H9 (cell line): ENCODE results near the gene DHRS13. TPM values are rescaled to one million over a fixed set of nuclear protein-coding genes. Genes with fewer than 3 reads are reported as not detected.

Experiments
- DNase-seq: peaks from one replicate; pipeline ENCODE4 v3.0.0-alpha.2; 2017
- H2AFZ ChIP-seq: one replicate; pipeline ENCODE4 v1.6.1; 2013; ENCODE audit warnings: mild to moderate bottlenecking, low read length, control low read depth, moderate library complexity
- H2AK5ac ChIP-seq: 2 replicates; pipeline ENCODE4 v1.6.1; 2013; ENCODE audit warnings: low read length, control low read depth, mixed read lengths; ENCODE audit not compliant: insufficient read length
- H2BK120ac ChIP-seq: one replicate; pipeline ENCODE4 v1.6.1; 2013; ENCODE audit warnings: low read depth, mild to moderate bottlenecking, low read length, control low read depth, inconsistent platforms; ENCODE audit not compliant: poor library complexity, severe bottlenecking
- H2BK12ac ChIP-seq: 2 replicates; pipeline ENCODE4 v1.6.1; 2013; ENCODE audit warnings: low read length, control low read depth, mixed read lengths, low read depth; ENCODE audit not compliant: insufficient read length
- H2BK15ac ChIP-seq: 2 replicates; pipeline ENCODE4 v1.6.1; 2013; ENCODE audit warnings: low read depth, low read length, control low read depth
- H2BK20ac ChIP-seq: one replicate; pipeline ENCODE4 v1.6.1; 2013; ENCODE audit warnings: low read depth, mild to moderate bottlenecking, low read length, control low read depth, inconsistent platforms; ENCODE audit not compliant: poor library complexity, severe bottlenecking
- H2BK5ac ChIP-seq: 2 replicates; pipeline ENCODE4 v1.6.1; 2013; ENCODE audit warnings: low read length, control low read depth, mixed read lengths; ENCODE audit not compliant: insufficient read length
- H3K14ac ChIP-seq: 2 replicates; pipeline ENCODE4 v1.6.1; 2013; ENCODE audit warnings: low read length, control low read depth; ENCODE audit not compliant: insufficient read depth
- H3K18ac ChIP-seq: 2 replicates; pipeline ENCODE4 v1.6.1; 2013; ENCODE audit warnings: low read depth, mild to moderate bottlenecking, mixed read lengths, low read length, control low read depth; ENCODE audit not compliant: insufficient read length
- H3K23ac ChIP-seq: 2 replicates; pipeline ENCODE4 v1.6.1; 2013; ENCODE audit warnings: low read length, control low read depth, mixed read lengths, low read depth; ENCODE audit not compliant: insufficient read length
- H3K23me2 ChIP-seq: 2 replicates; pipeline ENCODE4 v1.6.1; 2013; ENCODE audit warnings: low read depth, mild to moderate bottlenecking, mixed read lengths, low read length, control low read depth; ENCODE audit not compliant: insufficient read length, poor library complexity, severe bottlenecking
- H3K27ac ChIP-seq: 2 replicates; pipeline ENCODE4 v1.5.1; 2013; ENCODE audit warnings: low read length, control low read depth, mixed read lengths, low read depth; ENCODE audit not compliant: insufficient read length
- H3K27me3 ChIP-seq: 2 replicates; pipeline ENCODE4 v1.6.1; 2013; ENCODE audit warnings: low read length, control low read depth, inconsistent platforms; ENCODE audit not compliant: insufficient read depth
- H3K4ac ChIP-seq: 2 replicates; pipeline ENCODE4 v1.6.1; 2013; ENCODE audit warnings: low read depth, mild to moderate bottlenecking, control low read depth, inconsistent platforms, low read length, moderate library complexity
- H3K4me1 ChIP-seq: 2 replicates; pipeline ENCODE4 v1.6.1; 2013; ENCODE audit warnings: low read length, control low read depth, inconsistent platforms; ENCODE audit not compliant: insufficient read depth
- H3K4me2 ChIP-seq: 2 replicates; pipeline ENCODE4 v1.6.1; 2013; ENCODE audit warnings: low read length, control low read depth, mixed read lengths; ENCODE audit not compliant: insufficient read length, insufficient read depth
- H3K56ac ChIP-seq: 2 replicates; pipeline ENCODE4 v1.6.1; 2013; ENCODE audit warnings: low read depth, mild to moderate bottlenecking, mixed read lengths, low read length, control low read depth; ENCODE audit not compliant: insufficient read length
- H3K79me1 ChIP-seq: 2 replicates; pipeline ENCODE4 v1.6.1; 2013; ENCODE audit warnings: low read depth, mild to moderate bottlenecking, moderate library complexity, low read length, control low read depth, inconsistent platforms; ENCODE audit not compliant: insufficient read depth, poor library complexity, severe bottlenecking
- H3K79me2 ChIP-seq: 2 replicates; pipeline ENCODE4 v1.6.1; 2013; ENCODE audit warnings: low read length, control low read depth, inconsistent platforms; ENCODE audit not compliant: insufficient read depth
- H3K9ac ChIP-seq: 2 replicates; pipeline ENCODE4 v1.6.1; 2013; ENCODE audit warnings: low read length, control low read depth, mixed read lengths; ENCODE audit not compliant: insufficient read length; ENCODE audit errors: extremely low read depth
- H3K9me3 ChIP-seq: one replicate; pipeline ENCODE4 v1.6.1; 2013; ENCODE audit warnings: low read depth, low read length, inconsistent platforms; ENCODE audit not compliant: control insufficient read depth
- H3T11ph ChIP-seq: one replicate; pipeline ENCODE4 v1.6.1; 2013; ENCODE audit warnings: mild to moderate bottlenecking, low read length, control low read depth, inconsistent platforms
- H4K20me1 ChIP-seq: one replicate; pipeline ENCODE4 v1.6.1; 2013; ENCODE audit not compliant: control insufficient read depth, insufficient read length, insufficient read depth
- H4K5ac ChIP-seq: 2 replicates; pipeline ENCODE4 v1.6.1; 2013; ENCODE audit warnings: low read depth, mild to moderate bottlenecking, mixed read lengths, low read length, control low read depth; ENCODE audit not compliant: insufficient read length
- H4K8ac ChIP-seq: replicated peaks from 2 replicates; pipeline ENCODE4 v1.6.1; 2013; ENCODE audit warnings: low read length, control low read depth, mixed read lengths, low read depth; ENCODE audit not compliant: insufficient read length
- H4K91ac ChIP-seq: 2 replicates; pipeline ENCODE4 v1.6.1; 2013; ENCODE audit warnings: low read depth, mild to moderate bottlenecking, moderate library complexity, mixed read lengths, low read length, control low read depth; ENCODE audit not compliant: insufficient read length
- H3K27ac Mint-ChIP-seq, 3 experiments: 2 replicates in 2 of 3; 3 replicates in 1 of 3; pipeline ENCODE4 v1.8.0; 2020 to 2021; ENCODE audit warnings: mixed read lengths in 3 of 3, mild to moderate bottlenecking in 1 of 3, moderate library complexity in 1 of 3
- H3K27me3 Mint-ChIP-seq: 2 replicates; pipeline ENCODE4 v1.8.0; 2021; ENCODE audit warnings: low read depth, mild to moderate bottlenecking, moderate library complexity, mixed read lengths
- H3K36me3 Mint-ChIP-seq, 3 experiments: 2 replicates in 2 of 3; 3 replicates in 1 of 3; pipeline ENCODE4 v1.8.0; 2020 to 2021; ENCODE audit warnings: low read depth in 3 of 3, mixed read lengths in 3 of 3; ENCODE audit not compliant: insufficient read depth in 1 of 3
- H3K4me1 Mint-ChIP-seq, 2 experiments: 2 replicates each; pipeline ENCODE4 v1.8.0; 2020; ENCODE audit warnings: mixed read lengths in 2 of 2
- H3K4me3 Mint-ChIP-seq, 2 experiments: 2 replicates in 1 of 2; 3 replicates in 1 of 2; pipeline ENCODE4 v1.8.0; 2020 to 2021; ENCODE audit warnings: mild to moderate bottlenecking in 2 of 2, mixed read lengths in 2 of 2, moderate library complexity in 1 of 2
- H3K9me3 Mint-ChIP-seq, 2 experiments: 2 replicates in 1 of 2; 3 replicates in 1 of 2; pipeline ENCODE4 v1.8.0; 2020; ENCODE audit warnings: mild to moderate bottlenecking in 2 of 2, mixed read lengths in 2 of 2, moderate library complexity in 1 of 2
- CTCF ChIP-seq: fragments of 200-600 bp; sonication (generic); conservative IDR thresholded peaks from 3 replicates; pipeline ENCODE4 v1.8.0; 2021; ENCODE audit warnings: antibody characterized with exemption, mild to moderate bottlenecking
- WGBS: extraction: QIAGEN DNeasy Blood & Tissue Kit; methylation state at CpG from one replicate; pipeline ENCODE4 v1.1.7; 2013; ENCODE audit warnings: missing lambda C conversion rate, low lambda C conversion rate, mixed read lengths; ENCODE audit not compliant: insufficient read length; ENCODE audit errors: extremely low coverage; 5-methylcytosine and 5-hydroxymethylcytosine counted together
- total RNA-seq: library from RNA; stranded (reverse); gene quantifications from 2 replicates; pipeline ENCODE4 v1.2.1, GENCODE V29; 2021

Gene DHRS13
- total RNA-seq, 1 experiment from 2014 or later = 29.6 TPM

GRCh38 chr17:28853295-28853694, 49.6 kb downstream of the DHRS13 start:
- Mint-ChIP-seq H3K4me3 (peak overlapping the region in 1 of 2 experiments; percentile 50; a peak in 1 of 5 replicates), H3K4me1 (peaks cover 6 to 10% of the 10 kb centered on the region in 2 experiments), H3K27ac (0 out of 7 replicates have a peak overlapping the region, but pooled peaks of 1 of the 3 experiments have one; percentile 28), H3K36me3 (peaks cover 12 to 19% (median 19%) of the 10 kb centered on the region in 3 experiments), H3K9me3 (no peaks in the 10 kb centered on the region), H3K27me3 (no peaks in the 10 kb centered on the region)
- no peaks in the 10 kb centered on the region for H3K79me2 ChIP-seq
- H3K14ac ChIP-seq = no peak overlapping the region
- H3K9ac ChIP-seq = no peak overlapping the region
- DNase-seq = no peak
- H3K79me1 ChIP-seq = no peaks in the 10 kb centered on the region
- no peak overlapping the region for H3K56ac ChIP-seq
- H3K23me2 ChIP-seq = peaks cover 3% of the 10 kb centered on the region
- no peaks in the 10 kb centered on the region for H4K20me1 ChIP-seq
- H3K23ac ChIP-seq = no peak overlapping the region
- no peak overlapping the region for H3T11ph ChIP-seq
- H2BK5ac ChIP-seq = no peak overlapping the region
- no peak overlapping the region for H4K91ac ChIP-seq
- H3K4me2 ChIP-seq = no peak overlapping the region
- no peaks in the 10 kb centered on the region; the same call in 1 of the 2 replicates for H3K4me1 ChIP-seq
- H3K4ac ChIP-seq = no peak overlapping the region
- H2AFZ ChIP-seq = no peak overlapping the region
- H2BK20ac ChIP-seq = no peak overlapping the region
- H3K9me3 ChIP-seq = no peaks in the 10 kb centered on the region
- no peak overlapping the region for H2AK5ac ChIP-seq
- H2BK12ac ChIP-seq = no peak overlapping the region
- H4K8ac ChIP-seq = no peak overlapping the region
- H3K27me3 ChIP-seq = no peaks in the 10 kb centered on the region
- H2BK120ac ChIP-seq = no peak overlapping the region
- WGBS = no CpG with 5 or more reads among the region's 2 CpGs
- H3K27ac ChIP-seq = no peak overlapping the region
- H3K18ac ChIP-seq = no peak overlapping the region
- H2BK15ac ChIP-seq = no peak overlapping the region
- no peak for TF ChIP-seq CTCF
- no peak overlapping the region for H4K5ac ChIP-seq
